ENCODE results near the gene TMBIM6. TPM values are rescaled to one million over a fixed set of nuclear protein-coding genes. Genes with fewer than 3 reads are reported as not detected.
A peak's percentile ranks its signal among the peaks of the same experiment; 100 is the strongest.

TMBIM6 gene
- polyA plus RNA-seq, 3 donors = 315 to 1,453 (median 1,396) TPM

- Histone ChIP-seq H3K4me3 (replicated peaks in 1 of 3; ENCODE audit: low read depth in 2 of 3, low read length in 3 of 3) (no peak overlapping the region), H3K27ac (ENCODE audit: low read depth in 1 of 2, low read length in 2 of 2) (no peak overlapping the region), H3K9ac (ENCODE audit: insufficient read depth, low read length, poor library complexity, severe bottlenecking) (no peak overlapping the region), H3K79me2 (ENCODE audit: insufficient read depth, low read length) (no peaks in the 10 kb centered on the region), H3K9me3 (replicated peaks in 1 of 2; ENCODE audit: control insufficient read depth in 1 of 2, insufficient read depth in 1 of 2, low read length in 2 of 2) (no peaks in the 10 kb centered on the region), H2AFZ (ENCODE audit: insufficient read depth, low read depth, low read length, poor library complexity, severe bottlenecking) (no peak overlapping the region), H3K4me1 (ENCODE audit: control insufficient read depth in 1 of 2, insufficient read depth in 2 of 2, low read length in 2 of 2) (peaks cover 9 to 12% of the 10 kb centered on the region in 2 donors), H3K36me3 (replicated peaks in 1 of 2; ENCODE audit: control insufficient read depth in 1 of 2, insufficient read depth in 2 of 2, low read length in 2 of 2) (no peaks in the 10 kb centered on the region), H3K27me3 (ENCODE audit: control insufficient read depth in 2 of 2, insufficient read depth in 2 of 2, low read length in 2 of 2) (no peaks in the 10 kb centered on the region), H4K20me1 (ENCODE audit: insufficient read depth, low read length) (no peaks in the 10 kb centered on the region), H3K4me2 (replicated peaks; ENCODE audit: extremely low read depth, low read length, poor library complexity, severe bottlenecking) (no peak overlapping the region)
- peaks cover 5 to 13% (median 8%) of the 10 kb centered on the region in 7 donors for H3K9me3 Mint-ChIP-seq
- intact Hi-C loops (cut with micrococcal nuclease) = no loop called here
- DNase-seq = peak; percentile 60 to 69 (median 65)
- no peak overlapping the region for H3K4me3 Mint-ChIP-seq
- peak overlapping the region in 6 of 7 donors; percentile 28 to 60 (median 48) for H3K27ac Mint-ChIP-seq
- peaks cover 17% of the 10 kb centered on the region for H3K4me1 Mint-ChIP-seq
- peaks cover 2% of the 10 kb centered on the region in 2 donors for H3K36me3 Mint-ChIP-seq
- TF ChIP-seq, protein P1, sequence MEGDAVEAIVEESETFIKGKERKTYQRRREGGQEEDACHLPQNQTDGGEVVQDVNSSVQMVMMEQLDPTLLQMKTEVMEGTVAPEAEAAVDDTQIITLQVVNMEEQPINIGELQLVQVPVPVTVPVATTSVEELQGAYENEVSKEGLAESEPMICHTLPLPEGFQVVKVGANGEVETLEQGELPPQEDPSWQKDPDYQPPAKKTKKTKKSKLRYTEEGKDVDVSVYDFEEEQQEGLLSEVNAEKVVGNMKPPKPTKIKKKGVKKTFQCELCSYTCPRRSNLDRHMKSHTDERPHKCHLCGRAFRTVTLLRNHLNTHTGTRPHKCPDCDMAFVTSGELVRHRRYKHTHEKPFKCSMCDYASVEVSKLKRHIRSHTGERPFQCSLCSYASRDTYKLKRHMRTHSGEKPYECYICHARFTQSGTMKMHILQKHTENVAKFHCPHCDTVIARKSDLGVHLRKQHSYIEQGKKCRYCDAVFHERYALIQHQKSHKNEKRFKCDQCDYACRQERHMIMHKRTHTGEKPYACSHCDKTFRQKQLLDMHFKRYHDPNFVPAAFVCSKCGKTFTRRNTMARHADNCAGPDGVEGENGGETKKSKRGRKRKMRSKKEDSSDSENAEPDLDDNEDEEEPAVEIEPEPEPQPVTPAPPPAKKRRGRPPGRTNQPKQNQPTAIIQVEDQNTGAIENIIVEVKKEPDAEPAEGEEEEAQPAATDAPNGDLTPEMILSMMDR (IDR thresholded peaks at IDR 0.05) = no peak
- H3K27me3 Mint-ChIP-seq (ENCODE audit: low read depth in 3 of 3) = peaks cover 6 to 8% (median 7%) of the 10 kb centered on the region in 3 donors
- 73% methylated on average over 5 of the region's 7 CpGs for WGBS (ENCODE audit: insufficient coverage)
Measured at GRCh38 chr12:49783917-49784676, 42.7 kb downstream of the TMBIM6 start.

- Histone ChIP-seq H3K4me1 (ENCODE audit: control insufficient read depth in 1 of 2, insufficient read depth in 2 of 2, low read length in 2 of 2) (peaks cover 9 to 12% of the 10 kb centered on the region in 2 donors), H3K9me3 (replicated peaks in 1 of 2; ENCODE audit: control insufficient read depth in 1 of 2, insufficient read depth in 1 of 2, low read length in 2 of 2) (no peaks in the 10 kb centered on the region), H3K27me3 (ENCODE audit: control insufficient read depth in 2 of 2, insufficient read depth in 2 of 2, low read length in 2 of 2) (no peaks in the 10 kb centered on the region), H4K20me1 (ENCODE audit: insufficient read depth, low read length) (no peaks in the 10 kb centered on the region), H2AFZ (ENCODE audit: insufficient read depth, low read depth, low read length, poor library complexity, severe bottlenecking) (no peak overlapping the region), H3K4me2 (replicated peaks; ENCODE audit: extremely low read depth, low read length, poor library complexity, severe bottlenecking) (no peak overlapping the region), H3K4me3 (replicated peaks in 1 of 3; ENCODE audit: low read depth in 2 of 3, low read length in 3 of 3) (no peak overlapping the region), H3K27ac (ENCODE audit: low read depth in 1 of 2, low read length in 2 of 2) (no peak overlapping the region), H3K79me2 (ENCODE audit: insufficient read depth, low read length) (no peaks in the 10 kb centered on the region), H3K9ac (ENCODE audit: insufficient read depth, low read length, poor library complexity, severe bottlenecking) (no peak overlapping the region), H3K36me3 (replicated peaks in 1 of 2; ENCODE audit: control insufficient read depth in 1 of 2, insufficient read depth in 2 of 2, low read length in 2 of 2) (peaks cover 0 to 5% of the 10 kb centered on the region in 2 donors)
- Mint-ChIP-seq H3K9me3 (peaks cover 0 to 6% (median 4%) of the 10 kb centered on the region in 7 donors), H3K36me3 (peaks cover 8% of the 10 kb centered on the region in 2 donors), H3K4me3 (no peak overlapping the region), H3K27ac (peak overlapping the region in 4 of 7 donors; percentile 28 to 62 (median 59)), H3K27me3 (ENCODE audit: low read depth in 3 of 3) (peaks cover 6 to 9% (median 6%) of the 10 kb centered on the region in 3 donors), H3K4me1 (peaks cover 17% of the 10 kb centered on the region)
- peak in 1 of 3 donors; percentile 10 for DNase-seq
- no CpG with 5 or more reads among the region's 4 CpGs for WGBS (ENCODE audit: insufficient coverage)
- intact Hi-C loops (cut with micrococcal nuclease) = no loop called here
- TF ChIP-seq, protein P1 (IDR thresholded peaks at IDR 0.05) = no peak
Measured at GRCh38 chr12:49784756-49785409, 43.5 kb downstream of the TMBIM6 start.

Measured in CD14-positive monocyte (primary cell).